ENCODE measurements around the gene HOXC4.
A peak's percentile ranks its signal among the peaks of the same experiment; 100 is the strongest.

HOXC4 gene

DNA sequence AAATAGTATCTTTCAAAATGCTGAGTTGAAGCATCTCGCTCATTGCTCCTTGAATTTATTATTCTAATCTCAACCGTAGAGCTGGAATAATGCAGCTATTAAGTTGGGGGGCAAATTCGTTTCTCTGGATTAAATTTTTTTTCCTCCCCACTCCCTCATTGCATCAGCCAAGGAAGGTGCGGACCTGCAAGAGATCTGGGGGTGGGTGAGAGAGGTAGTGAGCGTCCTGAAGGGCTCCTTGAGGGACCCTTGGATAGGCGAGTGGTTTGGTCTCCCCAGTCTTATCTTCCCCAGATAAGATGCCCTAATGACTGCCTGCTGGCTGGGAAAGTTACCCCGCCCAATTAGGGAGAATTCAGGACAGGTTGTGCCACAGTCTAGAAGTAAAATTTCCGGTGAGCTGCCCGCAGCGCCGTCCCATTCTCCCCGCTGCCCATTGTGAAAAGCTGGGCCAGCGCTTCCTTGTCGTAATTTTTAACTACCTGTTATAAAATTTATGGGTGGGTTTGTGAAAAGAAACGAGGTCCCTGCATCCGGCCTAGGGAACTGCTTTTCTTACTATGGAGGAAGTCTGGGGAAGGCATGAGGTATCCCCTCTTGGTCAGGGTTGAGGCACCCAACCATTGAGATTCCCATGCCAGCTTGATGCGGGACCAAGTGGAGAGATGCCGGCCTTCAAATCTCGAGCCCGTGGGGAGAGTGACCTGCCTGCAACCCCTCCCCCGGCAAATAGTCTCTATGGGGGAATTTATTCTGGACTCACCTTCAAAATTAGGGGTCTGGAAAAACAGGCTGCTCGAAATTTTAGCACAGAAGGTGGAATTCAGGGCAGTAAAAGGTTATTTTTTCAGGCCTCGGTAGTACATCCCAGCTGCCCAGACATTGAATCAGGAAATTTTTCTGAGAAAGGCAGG is 38.4 kb upstream of the HOXC4 start (continued):
- TF ChIP-seq, protein P1, sequence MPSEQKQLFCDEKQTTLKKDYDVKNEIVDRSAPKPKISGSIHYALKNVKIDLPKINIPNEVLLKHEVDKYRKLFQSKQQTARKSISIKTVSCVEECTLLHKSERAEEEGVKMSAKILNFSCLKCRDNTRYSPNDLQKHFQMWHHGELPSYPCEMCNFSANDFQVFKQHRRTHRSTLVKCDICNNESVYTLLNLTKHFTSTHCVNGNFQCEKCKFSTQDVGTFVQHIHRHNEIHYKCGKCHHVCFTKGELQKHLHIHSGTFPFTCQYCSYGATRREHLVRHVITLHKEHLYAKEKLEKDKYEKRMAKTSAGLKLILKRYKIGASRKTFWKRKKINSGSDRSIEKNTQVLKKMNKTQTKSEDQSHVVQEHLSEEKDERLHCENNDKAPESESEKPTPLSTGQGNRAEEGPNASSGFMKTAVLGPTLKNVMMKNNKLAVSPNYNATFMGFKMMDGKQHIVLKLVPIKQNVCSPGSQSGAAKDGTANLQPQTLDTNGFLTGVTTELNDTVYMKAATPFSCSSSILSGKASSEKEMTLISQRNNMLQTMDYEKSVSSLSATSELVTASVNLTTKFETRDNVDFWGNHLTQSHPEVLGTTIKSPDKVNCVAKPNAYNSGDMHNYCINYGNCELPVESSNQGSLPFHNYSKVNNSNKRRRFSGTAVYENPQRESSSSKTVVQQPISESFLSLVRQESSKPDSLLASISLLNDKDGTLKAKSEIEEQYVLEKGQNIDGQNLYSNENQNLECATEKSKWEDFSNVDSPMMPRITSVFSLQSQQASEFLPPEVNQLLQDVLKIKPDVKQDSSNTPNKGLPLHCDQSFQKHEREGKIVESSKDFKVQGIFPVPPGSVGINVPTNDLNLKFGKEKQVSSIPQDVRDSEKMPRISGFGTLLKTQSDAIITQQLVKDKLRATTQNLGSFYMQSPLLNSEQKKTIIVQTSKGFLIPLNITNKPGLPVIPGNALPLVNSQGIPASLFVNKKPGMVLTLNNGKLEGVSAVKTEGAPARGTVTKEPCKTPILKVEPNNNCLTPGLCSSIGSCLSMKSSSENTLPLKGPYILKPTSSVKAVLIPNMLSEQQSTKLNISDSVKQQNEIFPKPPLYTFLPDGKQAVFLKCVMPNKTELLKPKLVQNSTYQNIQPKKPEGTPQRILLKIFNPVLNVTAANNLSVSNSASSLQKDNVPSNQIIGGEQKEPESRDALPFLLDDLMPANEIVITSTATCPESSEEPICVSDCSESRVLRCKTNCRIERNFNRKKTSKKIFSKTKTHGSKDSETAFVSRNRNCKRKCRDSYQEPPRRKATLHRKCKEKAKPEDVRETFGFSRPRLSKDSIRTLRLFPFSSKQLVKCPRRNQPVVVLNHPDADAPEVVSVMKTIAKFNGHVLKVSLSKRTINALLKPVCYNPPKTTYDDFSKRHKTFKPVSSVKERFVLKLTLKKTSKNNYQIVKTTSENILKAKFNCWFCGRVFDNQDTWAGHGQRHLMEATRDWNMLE (tag by site-specific recombination; conservative IDR thresholded peaks at IDR 0.05; ENCODE audit: low read depth): no peak
- TF ChIP-seq, protein P2, sequence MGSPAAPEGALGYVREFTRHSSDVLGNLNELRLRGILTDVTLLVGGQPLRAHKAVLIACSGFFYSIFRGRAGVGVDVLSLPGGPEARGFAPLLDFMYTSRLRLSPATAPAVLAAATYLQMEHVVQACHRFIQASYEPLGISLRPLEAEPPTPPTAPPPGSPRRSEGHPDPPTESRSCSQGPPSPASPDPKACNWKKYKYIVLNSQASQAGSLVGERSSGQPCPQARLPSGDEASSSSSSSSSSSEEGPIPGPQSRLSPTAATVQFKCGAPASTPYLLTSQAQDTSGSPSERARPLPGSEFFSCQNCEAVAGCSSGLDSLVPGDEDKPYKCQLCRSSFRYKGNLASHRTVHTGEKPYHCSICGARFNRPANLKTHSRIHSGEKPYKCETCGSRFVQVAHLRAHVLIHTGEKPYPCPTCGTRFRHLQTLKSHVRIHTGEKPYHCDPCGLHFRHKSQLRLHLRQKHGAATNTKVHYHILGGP (tag by site-specific recombination; IDR thresholded peaks at IDR 0.05): no peak
- TF ChIP-seq ZNF214 (tag by site-specific recombination; IDR thresholded peaks at IDR 0.05; ENCODE audit: borderline replicate concordance) (no peak), ZNF777 (tag by site-specific recombination; IDR thresholded peaks at IDR 0.05; ENCODE audit: borderline replicate concordance) (no peak), ZNF837 (tag by site-specific recombination; IDR thresholded peaks at IDR 0.05) (no peak), TCF7L2 (IDR thresholded peaks at IDR 0.05; ENCODE audit: borderline replicate concordance, low read depth, low read length) (no peak), EGR2 (tag by site-specific recombination; IDR thresholded peaks at IDR 0.05; ENCODE audit: low read depth) (no peak), ZXDB (tag by site-specific recombination; IDR thresholded peaks at IDR 0.05) (no peak), ZNF138 (tag by site-specific recombination; IDR thresholded peaks at IDR 0.05; ENCODE audit: borderline replicate concordance) (no peak), ZNF530 (tag by site-specific recombination; IDR thresholded peaks at IDR 0.05; ENCODE audit: low read depth) (no peak), ZNF350 (tag by site-specific recombination; IDR thresholded peaks at IDR 0.05) (no peak), GLIS1 (tag by site-specific recombination; IDR thresholded peaks at IDR 0.05) (no peak), SP3 (tag by site-specific recombination; IDR thresholded peaks at IDR 0.05) (no peak), PRDM1 (tag by site-specific recombination; IDR thresholded peaks at IDR 0.05) (peak; percentile 13; the same call in 1 of the 2 replicates), ZNF221 (tag by site-specific recombination; IDR thresholded peaks at IDR 0.05; ENCODE audit: borderline replicate concordance) (no peak), HOXA7 (CRISPR knock-in tag; IDR thresholded peaks at IDR 0.05; ENCODE audit: borderline replicate concordance) (no peak), ZNF626 (tag by site-specific recombination; IDR thresholded peaks at IDR 0.05) (no peak), ZNF529 (tag by site-specific recombination; IDR thresholded peaks at IDR 0.05; ENCODE audit: insufficient replicate concordance) (no peak), ZNF423 (tag by site-specific recombination; IDR thresholded peaks at IDR 0.05) (peak; percentile 48), ZNF521 (tag by site-specific recombination; IDR thresholded peaks at IDR 0.05) (no peak)
- TF ChIP-seq, protein P3, sequence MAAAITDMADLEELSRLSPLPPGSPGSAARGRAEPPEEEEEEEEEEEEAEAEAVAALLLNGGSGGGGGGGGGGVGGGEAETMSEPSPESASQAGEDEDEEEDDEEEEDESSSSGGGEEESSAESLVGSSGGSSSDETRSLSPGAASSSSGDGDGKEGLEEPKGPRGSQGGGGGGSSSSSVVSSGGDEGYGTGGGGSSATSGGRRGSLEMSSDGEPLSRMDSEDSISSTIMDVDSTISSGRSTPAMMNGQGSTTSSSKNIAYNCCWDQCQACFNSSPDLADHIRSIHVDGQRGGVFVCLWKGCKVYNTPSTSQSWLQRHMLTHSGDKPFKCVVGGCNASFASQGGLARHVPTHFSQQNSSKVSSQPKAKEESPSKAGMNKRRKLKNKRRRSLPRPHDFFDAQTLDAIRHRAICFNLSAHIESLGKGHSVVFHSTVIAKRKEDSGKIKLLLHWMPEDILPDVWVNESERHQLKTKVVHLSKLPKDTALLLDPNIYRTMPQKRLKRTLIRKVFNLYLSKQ (tag by site-specific recombination; IDR thresholded peaks at IDR 0.05; ENCODE audit: borderline replicate concordance): no peak
- TF ChIP-seq, protein P4, sequence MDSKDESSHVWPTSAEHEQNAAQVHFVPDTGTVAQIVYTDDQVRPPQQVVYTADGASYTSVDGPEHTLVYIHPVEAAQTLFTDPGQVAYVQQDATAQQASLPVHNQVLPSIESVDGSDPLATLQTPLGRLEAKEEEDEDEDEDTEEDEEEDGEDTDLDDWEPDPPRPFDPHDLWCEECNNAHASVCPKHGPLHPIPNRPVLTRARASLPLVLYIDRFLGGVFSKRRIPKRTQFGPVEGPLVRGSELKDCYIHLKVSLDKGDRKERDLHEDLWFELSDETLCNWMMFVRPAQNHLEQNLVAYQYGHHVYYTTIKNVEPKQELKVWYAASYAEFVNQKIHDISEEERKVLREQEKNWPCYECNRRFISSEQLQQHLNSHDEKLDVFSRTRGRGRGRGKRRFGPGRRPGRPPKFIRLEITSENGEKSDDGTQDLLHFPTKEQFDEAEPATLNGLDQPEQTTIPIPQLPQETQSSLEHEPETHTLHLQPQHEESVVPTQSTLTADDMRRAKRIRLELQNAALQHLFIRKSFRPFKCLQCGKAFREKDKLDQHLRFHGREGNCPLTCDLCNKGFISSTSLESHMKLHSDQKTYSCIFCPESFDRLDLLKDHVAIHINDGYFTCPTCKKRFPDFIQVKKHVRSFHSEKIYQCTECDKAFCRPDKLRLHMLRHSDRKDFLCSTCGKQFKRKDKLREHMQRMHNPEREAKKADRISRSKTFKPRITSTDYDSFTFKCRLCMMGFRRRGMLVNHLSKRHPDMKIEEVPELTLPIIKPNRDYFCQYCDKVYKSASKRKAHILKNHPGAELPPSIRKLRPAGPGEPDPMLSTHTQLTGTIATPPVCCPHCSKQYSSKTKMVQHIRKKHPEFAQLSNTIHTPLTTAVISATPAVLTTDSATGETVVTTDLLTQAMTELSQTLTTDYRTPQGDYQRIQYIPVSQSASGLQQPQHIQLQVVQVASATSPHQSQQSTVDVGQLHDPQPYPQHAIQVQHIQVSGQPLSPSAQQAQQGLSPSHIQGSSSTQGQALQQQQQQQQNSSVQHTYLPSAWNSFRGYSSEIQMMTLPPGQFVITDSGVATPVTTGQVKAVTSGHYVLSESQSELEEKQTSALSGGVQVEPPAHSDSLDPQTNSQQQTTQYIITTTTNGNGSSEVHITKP (tag by site-specific recombination; IDR thresholded peaks at IDR 0.05): peak; percentile 97
- TF ChIP-seq, protein P5, sequence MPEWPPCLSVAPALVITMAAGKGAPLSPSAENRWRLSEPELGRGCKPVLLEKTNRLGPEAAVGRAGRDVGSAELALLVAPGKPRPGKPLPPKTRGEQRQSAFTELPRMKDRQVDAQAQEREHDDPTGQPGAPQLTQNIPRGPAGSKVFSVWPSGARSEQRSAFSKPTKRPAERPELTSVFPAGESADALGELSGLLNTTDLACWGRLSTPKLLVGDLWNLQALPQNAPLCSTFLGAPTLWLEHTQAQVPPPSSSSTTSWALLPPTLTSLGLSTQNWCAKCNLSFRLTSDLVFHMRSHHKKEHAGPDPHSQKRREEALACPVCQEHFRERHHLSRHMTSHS (tag by site-specific recombination; IDR thresholded peaks at IDR 0.05): no peak
- TF ChIP-seq, protein P6, sequence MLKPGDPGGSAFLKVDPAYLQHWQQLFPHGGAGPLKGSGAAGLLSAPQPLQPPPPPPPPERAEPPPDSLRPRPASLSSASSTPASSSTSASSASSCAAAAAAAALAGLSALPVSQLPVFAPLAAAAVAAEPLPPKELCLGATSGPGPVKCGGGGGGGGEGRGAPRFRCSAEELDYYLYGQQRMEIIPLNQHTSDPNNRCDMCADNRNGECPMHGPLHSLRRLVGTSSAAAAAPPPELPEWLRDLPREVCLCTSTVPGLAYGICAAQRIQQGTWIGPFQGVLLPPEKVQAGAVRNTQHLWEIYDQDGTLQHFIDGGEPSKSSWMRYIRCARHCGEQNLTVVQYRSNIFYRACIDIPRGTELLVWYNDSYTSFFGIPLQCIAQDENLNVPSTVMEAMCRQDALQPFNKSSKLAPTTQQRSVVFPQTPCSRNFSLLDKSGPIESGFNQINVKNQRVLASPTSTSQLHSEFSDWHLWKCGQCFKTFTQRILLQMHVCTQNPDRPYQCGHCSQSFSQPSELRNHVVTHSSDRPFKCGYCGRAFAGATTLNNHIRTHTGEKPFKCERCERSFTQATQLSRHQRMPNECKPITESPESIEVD (tag by site-specific recombination; IDR thresholded peaks at IDR 0.05): no peak

Data from HEK293 (cell line).